PFSK-1 (cell line): ENCODE data around the gene SASH1.

Experiments used
- FOXP2 ChIP-seq: optimal IDR thresholded peaks from 2 replicates; pipeline ENCODE3; 2011; ENCODE audit warnings: borderline replicate concordance, control low read depth, inconsistent platforms; ENCODE audit not compliant: insufficient read depth; ENCODE audit errors: extremely low read length, extremely low read depth
- POLR2AphosphoS5 ChIP-seq: IDR thresholded peaks from 2 replicates; pipeline ENCODE4 v1.6.1; 2012; ENCODE audit warnings: low read depth, mild to moderate bottlenecking, control low read depth, low read length, moderate library complexity
- SIN3A ChIP-seq: IDR thresholded peaks from 2 replicates; pipeline ENCODE4 v1.6.1; 2012; ENCODE audit warnings: mild to moderate bottlenecking, low read length, moderate library complexity, borderline replicate concordance; ENCODE audit not compliant: insufficient read depth
- TAF1 ChIP-seq: IDR thresholded peaks from 2 replicates; pipeline ENCODE4 v1.6.1; 2012; ENCODE audit warnings: low read length, control low read depth, borderline replicate concordance; ENCODE audit not compliant: insufficient read depth
- TF ChIP-seq, protein P1 (sequence below), 2 experiments: IDR thresholded peaks; 2 replicates each; pipeline versions ENCODE4 v1.6.1 to v1.8.0; 2011 to 2012; ENCODE audit warnings: low read depth in 2 of 2, low read length in 2 of 2, control low read depth in 1 of 2, inconsistent platforms in 1 of 2, mild to moderate bottlenecking in 1 of 2, moderate library complexity in 1 of 2; ENCODE audit not compliant: insufficient read depth in 1 of 2

Gene SASH1

DNA sequence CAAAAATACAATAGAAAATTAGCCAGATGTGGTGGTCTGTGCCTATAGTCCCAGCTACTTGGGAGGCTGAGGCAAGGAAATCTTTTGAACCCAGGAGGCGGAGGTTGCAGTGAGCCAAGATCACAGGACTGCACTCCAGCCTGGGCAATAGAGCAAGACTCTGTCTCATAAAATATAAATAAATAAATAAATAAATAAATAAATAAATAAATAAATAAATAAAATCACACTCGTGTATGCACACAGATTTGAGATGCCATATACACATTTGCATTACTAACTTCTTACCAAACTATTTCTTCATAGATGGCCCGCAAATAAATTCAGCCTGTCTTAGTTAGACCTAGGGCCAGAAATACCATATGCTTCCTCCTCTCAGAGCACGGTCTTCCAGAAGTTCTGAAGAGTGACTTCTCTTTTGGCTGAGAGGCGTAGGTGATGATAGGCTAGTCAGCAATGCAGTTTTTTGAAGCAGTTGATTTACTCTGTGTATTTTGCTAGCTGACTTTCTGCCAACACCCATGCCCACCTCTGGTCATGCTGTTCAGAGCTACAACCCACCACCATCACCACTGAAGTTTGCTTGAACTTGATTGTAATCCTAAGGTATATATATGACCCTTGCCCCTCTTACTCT, 150.1 kb downstream of the SASH1 start:
- TF ChIP-seq, protein P1, sequence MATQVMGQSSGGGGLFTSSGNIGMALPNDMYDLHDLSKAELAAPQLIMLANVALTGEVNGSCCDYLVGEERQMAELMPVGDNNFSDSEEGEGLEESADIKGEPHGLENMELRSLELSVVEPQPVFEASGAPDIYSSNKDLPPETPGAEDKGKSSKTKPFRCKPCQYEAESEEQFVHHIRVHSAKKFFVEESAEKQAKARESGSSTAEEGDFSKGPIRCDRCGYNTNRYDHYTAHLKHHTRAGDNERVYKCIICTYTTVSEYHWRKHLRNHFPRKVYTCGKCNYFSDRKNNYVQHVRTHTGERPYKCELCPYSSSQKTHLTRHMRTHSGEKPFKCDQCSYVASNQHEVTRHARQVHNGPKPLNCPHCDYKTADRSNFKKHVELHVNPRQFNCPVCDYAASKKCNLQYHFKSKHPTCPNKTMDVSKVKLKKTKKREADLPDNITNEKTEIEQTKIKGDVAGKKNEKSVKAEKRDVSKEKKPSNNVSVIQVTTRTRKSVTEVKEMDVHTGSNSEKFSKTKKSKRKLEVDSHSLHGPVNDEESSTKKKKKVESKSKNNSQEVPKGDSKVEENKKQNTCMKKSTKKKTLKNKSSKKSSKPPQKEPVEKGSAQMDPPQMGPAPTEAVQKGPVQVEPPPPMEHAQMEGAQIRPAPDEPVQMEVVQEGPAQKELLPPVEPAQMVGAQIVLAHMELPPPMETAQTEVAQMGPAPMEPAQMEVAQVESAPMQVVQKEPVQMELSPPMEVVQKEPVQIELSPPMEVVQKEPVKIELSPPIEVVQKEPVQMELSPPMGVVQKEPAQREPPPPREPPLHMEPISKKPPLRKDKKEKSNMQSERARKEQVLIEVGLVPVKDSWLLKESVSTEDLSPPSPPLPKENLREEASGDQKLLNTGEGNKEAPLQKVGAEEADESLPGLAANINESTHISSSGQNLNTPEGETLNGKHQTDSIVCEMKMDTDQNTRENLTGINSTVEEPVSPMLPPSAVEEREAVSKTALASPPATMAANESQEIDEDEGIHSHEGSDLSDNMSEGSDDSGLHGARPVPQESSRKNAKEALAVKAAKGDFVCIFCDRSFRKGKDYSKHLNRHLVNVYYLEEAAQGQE (IDR thresholded peaks at IDR 0.05; ENCODE audit: insufficient read depth in 1 of 2, low read depth in 2 of 2, low read length in 2 of 2): no peak
- TF ChIP-seq POLR2AphosphoS5 (no peak), SIN3A (no peak), FOXP2 (no peak), TAF1 (no peak)

DNA sequence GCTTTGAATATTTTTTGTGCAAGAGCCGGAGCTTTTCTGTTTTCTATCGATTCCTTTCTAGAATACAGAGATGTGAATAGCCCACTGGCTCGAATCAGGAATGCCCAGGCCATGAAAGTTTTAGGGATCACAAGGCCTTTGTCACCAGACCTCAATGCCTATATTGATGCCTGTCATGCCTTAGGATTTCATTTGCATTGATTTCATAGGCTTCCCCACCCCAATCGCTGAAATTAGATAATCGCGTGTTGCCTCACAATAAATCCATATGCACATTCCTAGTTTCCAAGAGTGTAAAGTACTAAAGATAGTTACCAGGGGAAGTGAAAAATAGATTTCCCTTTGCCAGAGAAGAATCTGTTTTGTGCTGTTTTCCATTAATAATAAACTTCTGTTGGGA, 150.8 kb downstream of the SASH1 start:
- TF ChIP-seq, protein P1 (IDR thresholded peaks at IDR 0.05; ENCODE audit: insufficient read depth in 1 of 2, low read depth in 2 of 2, low read length in 2 of 2): no peak
- TF ChIP-seq SIN3A (no peak), TAF1 (no peak), FOXP2 (no peak), POLR2AphosphoS5 (no peak)

DNA sequence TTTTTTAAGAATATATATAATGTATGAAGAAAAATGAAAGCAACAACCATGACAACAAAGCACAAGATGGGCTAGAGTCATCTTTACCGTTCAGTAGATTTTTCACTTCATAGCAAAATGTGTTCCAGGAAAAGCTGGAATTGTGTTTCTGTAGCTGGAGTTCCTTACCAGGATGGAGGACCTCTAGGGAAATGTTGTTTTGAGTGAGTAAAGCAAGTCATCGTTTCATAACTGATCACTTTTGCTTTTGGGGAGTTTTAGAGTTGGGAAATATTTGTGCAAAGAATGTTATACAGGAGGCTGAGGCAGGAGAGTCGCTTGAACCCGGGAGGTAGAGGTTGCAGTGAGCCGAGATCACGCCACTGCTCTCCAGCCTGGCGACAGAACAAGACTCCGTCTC, 151.6 kb downstream of the SASH1 start:
- TF ChIP-seq FOXP2 (no peak), TAF1 (no peak), SIN3A (no peak), POLR2AphosphoS5 (no peak)
- TF ChIP-seq, protein P1 (IDR thresholded peaks at IDR 0.05; ENCODE audit: insufficient read depth in 1 of 2, low read depth in 2 of 2, low read length in 2 of 2): no peak

DNA sequence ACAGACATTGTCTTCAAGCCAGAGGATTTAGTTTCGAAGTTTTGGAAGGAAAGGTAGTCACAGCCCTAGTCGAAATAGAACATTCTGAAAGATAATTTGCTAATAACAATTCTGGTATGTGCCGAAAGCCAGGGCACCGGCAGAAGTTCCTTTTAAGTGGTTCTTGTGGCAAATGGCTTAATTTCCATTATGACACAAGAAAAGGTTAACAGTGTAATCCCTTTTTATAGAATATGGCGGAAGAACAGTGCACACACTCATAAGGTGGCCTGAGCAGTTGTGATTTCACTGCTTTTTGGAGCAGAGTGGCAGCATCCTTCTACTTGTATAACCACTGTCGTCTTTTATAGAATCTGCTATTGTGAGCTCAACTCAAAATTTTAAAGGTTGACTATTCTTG, 152.4 kb downstream of the SASH1 start:
- TF ChIP-seq FOXP2 (no peak), POLR2AphosphoS5 (no peak), TAF1 (no peak), SIN3A (no peak)
- TF ChIP-seq, protein P1 (IDR thresholded peaks at IDR 0.05; ENCODE audit: insufficient read depth in 1 of 2, low read depth in 2 of 2, low read length in 2 of 2): no peak

DNA sequence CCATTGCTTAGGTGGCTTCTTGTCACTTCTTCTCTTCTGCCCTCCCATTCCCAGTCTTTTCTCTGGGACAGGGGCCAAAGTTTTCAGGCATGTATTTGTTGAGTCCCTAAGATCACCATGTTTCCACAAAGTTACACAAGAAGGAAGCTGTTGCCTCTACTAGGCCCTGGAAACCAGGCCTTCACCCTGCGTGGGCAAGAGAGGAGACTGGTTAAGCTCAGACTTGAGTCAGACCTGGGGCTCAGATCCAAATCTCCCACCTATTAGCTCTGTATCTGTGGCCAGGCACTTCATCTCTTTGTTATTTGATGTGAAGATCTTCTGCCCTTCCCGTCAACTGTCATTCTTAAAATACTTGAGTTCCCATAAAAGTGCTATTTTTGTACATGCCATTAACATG, 154.6 kb downstream of the SASH1 start:
- TF ChIP-seq POLR2AphosphoS5 (no peak), SIN3A (no peak), FOXP2 (no peak), TAF1 (no peak)
- TF ChIP-seq, protein P1 (IDR thresholded peaks at IDR 0.05; ENCODE audit: insufficient read depth in 1 of 2, low read depth in 2 of 2, low read length in 2 of 2): no peak
